Uterus (tissue), 2 donors: Measurements from ENCODE around the gene FHIT.

Experiments
- POLR2A ChIP-seq, 2 donors: fragments of 450-650 bp; IDR thresholded peaks; one replicate each; pipeline ENCODE4 v1.6.1; 2016; ENCODE audit warnings: antibody characterized with exemption in 2 of 2, mild to moderate bottlenecking in 1 of 2, moderate library complexity in 1 of 2
- TF ChIP-seq, protein P1 (sequence below), 4 experiments: fragments of 200-600 bp in 2 of 4; fragments of 450-650 bp in 2 of 4; sonication (generic) in 2 of 4; IDR thresholded peaks; one replicate each; pipeline ENCODE4 v1.5.1; 2016 to 2019; ENCODE audit warnings: antibody characterized with exemption in 4 of 4, mild to moderate bottlenecking in 2 of 4, moderate library complexity in 1 of 4

DNA sequence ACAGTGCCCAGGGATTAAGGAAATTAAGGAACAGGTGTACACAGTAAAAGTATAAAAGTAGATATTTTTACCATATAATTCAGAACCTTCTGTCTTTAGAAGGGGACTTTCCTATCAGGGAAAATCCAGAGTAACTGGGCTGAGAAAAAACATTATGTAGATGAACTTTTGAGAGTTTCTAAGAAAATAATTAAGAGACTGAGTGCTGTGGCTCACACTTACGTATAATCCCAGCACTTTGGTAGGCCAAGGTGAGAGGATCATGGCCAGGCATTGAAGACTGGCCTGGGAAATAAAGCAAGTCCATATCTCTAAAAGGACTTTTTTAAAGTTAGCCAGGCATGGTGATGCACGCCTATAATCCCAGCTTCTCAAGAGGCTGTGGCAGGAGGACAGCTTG, 1021.8 kb downstream of the FHIT start:
- TF ChIP-seq POLR2A (IDR thresholded peaks at IDR 0.05) = no peak
- TF ChIP-seq, protein P1, sequence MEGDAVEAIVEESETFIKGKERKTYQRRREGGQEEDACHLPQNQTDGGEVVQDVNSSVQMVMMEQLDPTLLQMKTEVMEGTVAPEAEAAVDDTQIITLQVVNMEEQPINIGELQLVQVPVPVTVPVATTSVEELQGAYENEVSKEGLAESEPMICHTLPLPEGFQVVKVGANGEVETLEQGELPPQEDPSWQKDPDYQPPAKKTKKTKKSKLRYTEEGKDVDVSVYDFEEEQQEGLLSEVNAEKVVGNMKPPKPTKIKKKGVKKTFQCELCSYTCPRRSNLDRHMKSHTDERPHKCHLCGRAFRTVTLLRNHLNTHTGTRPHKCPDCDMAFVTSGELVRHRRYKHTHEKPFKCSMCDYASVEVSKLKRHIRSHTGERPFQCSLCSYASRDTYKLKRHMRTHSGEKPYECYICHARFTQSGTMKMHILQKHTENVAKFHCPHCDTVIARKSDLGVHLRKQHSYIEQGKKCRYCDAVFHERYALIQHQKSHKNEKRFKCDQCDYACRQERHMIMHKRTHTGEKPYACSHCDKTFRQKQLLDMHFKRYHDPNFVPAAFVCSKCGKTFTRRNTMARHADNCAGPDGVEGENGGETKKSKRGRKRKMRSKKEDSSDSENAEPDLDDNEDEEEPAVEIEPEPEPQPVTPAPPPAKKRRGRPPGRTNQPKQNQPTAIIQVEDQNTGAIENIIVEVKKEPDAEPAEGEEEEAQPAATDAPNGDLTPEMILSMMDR (IDR thresholded peaks at IDR 0.05) = no peak
